Tibial nerve (tissue), 4 donors: Measurements from ENCODE around the gene KCNK3.

ENCODE experiments used
- EP300 ChIP-seq, 2 donors: sonication (generic); formaldehyde crosslinking; IDR thresholded peaks; one replicate each; pipeline ENCODE4 v1.6.1; 2017; ENCODE audit warnings: antibody characterized with exemption in 2 of 2, mild to moderate bottlenecking in 1 of 2
- POLR2A ChIP-seq, 2 donors: fragments of 450-650 bp; IDR thresholded peaks; one replicate each; pipeline ENCODE4 v1.6.1; 2017; ENCODE audit warnings: antibody characterized with exemption in 2 of 2, mild to moderate bottlenecking in 2 of 2, moderate library complexity in 2 of 2
- TF ChIP-seq, protein P1 (sequence below), 5 experiments: fragments of 200-600 bp in 3 of 5; fragments of 450-650 bp in 2 of 5; sonication (generic) in 3 of 5; IDR thresholded peaks; one replicate each; pipeline ENCODE4 v1.5.1; 2016 to 2019; ENCODE audit warnings: antibody characterized with exemption in 5 of 5, mild to moderate bottlenecking in 3 of 5, moderate library complexity in 2 of 5

- TF ChIP-seq, protein P1, sequence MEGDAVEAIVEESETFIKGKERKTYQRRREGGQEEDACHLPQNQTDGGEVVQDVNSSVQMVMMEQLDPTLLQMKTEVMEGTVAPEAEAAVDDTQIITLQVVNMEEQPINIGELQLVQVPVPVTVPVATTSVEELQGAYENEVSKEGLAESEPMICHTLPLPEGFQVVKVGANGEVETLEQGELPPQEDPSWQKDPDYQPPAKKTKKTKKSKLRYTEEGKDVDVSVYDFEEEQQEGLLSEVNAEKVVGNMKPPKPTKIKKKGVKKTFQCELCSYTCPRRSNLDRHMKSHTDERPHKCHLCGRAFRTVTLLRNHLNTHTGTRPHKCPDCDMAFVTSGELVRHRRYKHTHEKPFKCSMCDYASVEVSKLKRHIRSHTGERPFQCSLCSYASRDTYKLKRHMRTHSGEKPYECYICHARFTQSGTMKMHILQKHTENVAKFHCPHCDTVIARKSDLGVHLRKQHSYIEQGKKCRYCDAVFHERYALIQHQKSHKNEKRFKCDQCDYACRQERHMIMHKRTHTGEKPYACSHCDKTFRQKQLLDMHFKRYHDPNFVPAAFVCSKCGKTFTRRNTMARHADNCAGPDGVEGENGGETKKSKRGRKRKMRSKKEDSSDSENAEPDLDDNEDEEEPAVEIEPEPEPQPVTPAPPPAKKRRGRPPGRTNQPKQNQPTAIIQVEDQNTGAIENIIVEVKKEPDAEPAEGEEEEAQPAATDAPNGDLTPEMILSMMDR (IDR thresholded peaks at IDR 0.05) = no peak
- TF ChIP-seq POLR2A (IDR thresholded peaks at IDR 0.05) = no peak
- no peak for TF ChIP-seq EP300 (IDR thresholded peaks at IDR 0.05)
Measured at GRCh38 chr2:26704441-26704977, 12.0 kb downstream of the KCNK3 start.
